GM23338 (cell line): ENCODE data around the gene KHDC3L.

Experiments used
- CREB1 ChIP-seq: fragments of 250-450 bp; sonication (Bioruptor Pico); IDR thresholded peaks from 2 replicates; pipeline ENCODE4 v1.5.0; 2020; ENCODE audit warnings: low read depth, mild to moderate bottlenecking, moderate library complexity
- CTCF ChIP-seq, 2 experiments: fragments of 200-600 bp in 1 of 2; sonication (generic) in 1 of 2; conservative IDR thresholded peaks; 2 replicates each; pipeline versions ENCODE4 v1.5.1 to v1.6.1; 2016 to 2017; ENCODE audit warnings: antibody characterized with exemption in 2 of 2, low read depth in 2 of 2, mild to moderate bottlenecking in 2 of 2, moderate library complexity in 1 of 2
- ETS1 ChIP-seq: IDR thresholded peaks from 2 replicates; pipeline ENCODE4 v1.6.1; 2016; ENCODE audit warnings: antibody characterized with exemption
- EZH2 ChIP-seq: fragments of 200-600 bp; sonication (generic); IDR thresholded peaks from one replicate; pipeline ENCODE4 v1.8.0; 2017; ENCODE audit warnings: antibody characterized with exemption, mild to moderate bottlenecking, low read depth; ENCODE audit not compliant: unreplicated experiment
- EZH2phosphoT487 ChIP-seq: fragments of 200-600 bp; sonication (generic); IDR thresholded peaks from one replicate; pipeline ENCODE4 v1.8.1; 2018; ENCODE audit warnings: antibody characterized with exemption; ENCODE audit not compliant: unreplicated experiment
- JUNB ChIP-seq: IDR thresholded peaks from one replicate; pipeline ENCODE4 v1.6.1; 2016; ENCODE audit warnings: antibody characterized with exemption; ENCODE audit not compliant: unreplicated experiment
- NANOG ChIP-seq: IDR thresholded peaks from 2 replicates; pipeline ENCODE4 v1.6.1; 2016; ENCODE audit warnings: antibody characterized with exemption, borderline replicate concordance
- POLR2AphosphoS5 ChIP-seq: IDR thresholded peaks from 2 replicates; pipeline ENCODE4 v1.6.1; 2016; ENCODE audit warnings: antibody characterized with exemption, low read depth
- REST ChIP-seq: IDR thresholded peaks from one replicate; pipeline ENCODE4 v1.6.1; 2018; ENCODE audit warnings: antibody characterized with exemption; ENCODE audit not compliant: unreplicated experiment
- ZNF331 ChIP-seq: fragments of 250-450 bp; sonication (Bioruptor Pico); IDR thresholded peaks from 2 replicates; pipeline ENCODE4 v1.5.0; 2020; ENCODE audit warnings: low read depth, mild to moderate bottlenecking, moderate library complexity

- TF ChIP-seq EZH2 (no peak), CREB1 (CRISPR knock-in tag) (peak; percentile 54), CTCF (conservative IDR thresholded peaks at IDR 0.05; ENCODE audit: low read depth in 2 of 2) (peak; percentile 83 to 93), POLR2AphosphoS5 (no peak; the same call in 1 of the 2 replicates), ETS1 (no peak), EZH2phosphoT487 (no peak), ZNF331 (CRISPR knock-in tag) (no peak), NANOG (no peak), REST (no peak), JUNB (no peak)
These were observed 26.5 kb downstream of the KHDC3L start for GRCh38 chr6:73388800-73389512.
